Measurements from ENCODE around the gene DRD2. TPM values are rescaled to one million over a fixed set of nuclear protein-coding genes. Genes with fewer than 3 reads are reported as not detected.

Gene DRD2
- under 0.01 TPM in 1 of 2 replicates, not detected in the other for total RNA-seq

GRCh38 chr11:113475160-113475761, at the start of gene DRD2:
Gene DRD2 (minus strand): TSS chr11:113475398. CDS start chr11:113424651, 50,747 bp downstream.

GRCh38 chr11:113387605-113388211, 87.5 kb downstream of the DRD2 start, which contains the start of gene ANKK1:
Gene ANKK1 (plus strand): TSS chr11:113387779. CDS start chr11:113387885, 106 bp downstream.

Other genes starting within 250 kb of the DRD2 start
- 5.8 and 6.2 TPM in 2 replicates for gene TTC12, start 160.8 kb downstream of the DRD2 start, total RNA-seq
- not detected in 2 replicates for gene ANKK1, start 87.6 kb downstream of the DRD2 start, total RNA-seq
- gene TMPRSS5, start 230.9 kb upstream of the DRD2 start, total RNA-seq, result under 0.01 TPM in 2 replicates